Esophagus squamous epithelium (tissue), 5 donors: ENCODE data around the gene UGT2A3. TPM values are rescaled to one million over a fixed set of nuclear protein-coding genes. Genes with fewer than 3 reads are reported as not detected.
"Not testable (repeated sequence)": the region's sequence is repeated elsewhere in the genome, so short reads cannot be mapped to it uniquely, and the experiment has no call there.

Experiments used
- DNase-seq: peaks from one replicate; lab custom pipeline; 2025; lab: John Stamatoyannopoulos, UW
- H3K27ac ChIP-seq, 4 donors: fragments of 200-600 bp; sonication (generic); one replicate each; pipeline ENCODE4 v1.5.1; 2016 to 2019; ENCODE audit warnings: mild to moderate bottlenecking in 1 of 4
- H3K27me3 ChIP-seq, 4 donors: fragments of 200-600 bp; sonication (generic); 1 replicate in 3 of 4; 2 replicates in 1 of 4; pipeline versions ENCODE4 v1.5.1 to v1.6.0; 2017 to 2021; ENCODE audit warnings: antibody characterized with exemption in 1 of 4
- H3K36me3 ChIP-seq, 3 donors: fragments of 200-600 bp; sonication (generic); one replicate each; pipeline ENCODE4 v1.5.1; 2016 to 2019
- H3K4me1 ChIP-seq, 3 donors: fragments of 200-600 bp; sonication (generic); one replicate each; pipeline ENCODE4 v1.5.1; 2017 to 2019
- H3K4me3 ChIP-seq, 4 donors: fragments of 200-600 bp; sonication (generic); 1 replicate in 3 of 4; 2 replicates in 1 of 4; pipeline ENCODE4 v1.5.1; 2016 to 2019; ENCODE audit warnings: mild to moderate bottlenecking in 2 of 4, moderate library complexity in 1 of 4
- H3K9me3 ChIP-seq, 3 donors: fragments of 200-600 bp; sonication (generic); one replicate each; pipeline ENCODE4 v1.5.1; 2016 to 2019
- CTCF ChIP-seq, 6 experiments: fragments of 450-650 bp in 4 of 6; fragments of 200-600 bp in 2 of 6; sonication (generic) in 2 of 6; IDR thresholded peaks; one replicate each; pipeline ENCODE4 v1.5.1; 2016 to 2019; ENCODE audit warnings: antibody characterized with exemption in 6 of 6, mild to moderate bottlenecking in 4 of 6, moderate library complexity in 4 of 6
- POLR2A ChIP-seq, 4 donors: fragments of 450-650 bp; IDR thresholded peaks; one replicate each; pipeline ENCODE4 v1.6.1; 2017; ENCODE audit warnings: antibody characterized with exemption in 4 of 4, mild to moderate bottlenecking in 4 of 4, moderate library complexity in 3 of 4
- WGBS, 2 donors: methylation state at CpG; one replicate each; pipeline ENCODE4 v1.1.5; 2018; 5-methylcytosine and 5-hydroxymethylcytosine counted together
- intact Hi-C: fragments of 100-400 bp; cut with DNase I; formaldehyde crosslinking; loops from one replicate; pipeline ENCODE4 v1.15.0; 2022
- total RNA-seq, 4 donors: library from RNA; depleted of rRNA; stranded (reverse); fragments of >200 nt; gene quantifications; one replicate each; pipeline ENCODE4 v1.1.0, GENCODE V29; 2016
- donor health status: DM: yes; HTN: yes; CAD: no.

UGT2A3 gene
- total RNA-seq, 4 donors from 2014 or later, result not detected

GRCh38 chr4:68948044-68948743 is 3.4 kb downstream of the UGT2A3 start:
- no peak for TF ChIP-seq CTCF (IDR thresholded peaks at IDR 0.05)
- TF ChIP-seq POLR2A (IDR thresholded peaks at IDR 0.05), result no peak
- no peaks in the 10 kb centered on the region for H3K9me3 ChIP-seq
- DNase-seq, result no peak
- 88 to 89% methylated on average over 2 of the region's 2 CpGs for WGBS, 2 donors
- no peak overlapping the region for H3K27ac ChIP-seq
- intact Hi-C loops, result no loop called here
- H3K4me3 ChIP-seq, result no peak overlapping the region
- H3K36me3 ChIP-seq, result no peaks in the 10 kb centered on the region
- no peaks in the 10 kb centered on the region for H3K27me3 ChIP-seq
- no peaks in the 10 kb centered on the region for H3K4me1 ChIP-seq

GRCh38 chr4:68929076-68929737 is 22.4 kb downstream of the UGT2A3 start:
- no peaks in the 10 kb centered on the region for H3K27me3 ChIP-seq
- H3K4me1 ChIP-seq, result no peaks in the 10 kb centered on the region
- H3K4me3 ChIP-seq, result no peak overlapping the region
- H3K27ac ChIP-seq, result no peak overlapping the region
- no peak for TF ChIP-seq POLR2A (IDR thresholded peaks at IDR 0.05)
- TF ChIP-seq CTCF (IDR thresholded peaks at IDR 0.05), result no peak
- no peaks in the 10 kb centered on the region for H3K36me3 ChIP-seq
- intact Hi-C loops, result no loop called here
- H3K9me3 ChIP-seq, result no peaks in the 10 kb centered on the region
- no peak for DNase-seq
- 58 to 72% methylated on average over 3 of the region's 3 CpGs for WGBS, 2 donors

- 59 to 78% methylated on average over 3 of the region's 3 CpGs for WGBS, 2 donors
- H3K27ac ChIP-seq, result no peak overlapping the region
- TF ChIP-seq CTCF (IDR thresholded peaks at IDR 0.05), result no peak
- TF ChIP-seq POLR2A (IDR thresholded peaks at IDR 0.05), result no peak
Measured at GRCh38 chr4:68927165-68927564, 24.4 kb downstream of the UGT2A3 start.

GRCh38 chr4:68922202-68922601 is 29.4 kb downstream of the UGT2A3 start:
- H3K27me3 ChIP-seq, H3K4me3 ChIP-seq, H3K9me3 ChIP-seq, H3K36me3 ChIP-seq, H3K4me1 ChIP-seq, intact Hi-C loops, DNase-seq, H3K27ac ChIP-seq: not testable (repeated sequence)
- 52 to 66% methylated on average over 5 of the region's 5 CpGs for WGBS, 2 donors

More at GRCh38 chr4:68927165-68927564, 24.4 kb downstream of the UGT2A3 start:
- intact Hi-C loops, result no loop called here
- H3K36me3 ChIP-seq, result no peaks in the 10 kb centered on the region
- no peaks in the 10 kb centered on the region for H3K9me3 ChIP-seq
- no peaks in the 10 kb centered on the region for H3K27me3 ChIP-seq
- no peak overlapping the region for H3K4me3 ChIP-seq
- no peak for DNase-seq
- no peaks in the 10 kb centered on the region for H3K4me1 ChIP-seq

DNA sequence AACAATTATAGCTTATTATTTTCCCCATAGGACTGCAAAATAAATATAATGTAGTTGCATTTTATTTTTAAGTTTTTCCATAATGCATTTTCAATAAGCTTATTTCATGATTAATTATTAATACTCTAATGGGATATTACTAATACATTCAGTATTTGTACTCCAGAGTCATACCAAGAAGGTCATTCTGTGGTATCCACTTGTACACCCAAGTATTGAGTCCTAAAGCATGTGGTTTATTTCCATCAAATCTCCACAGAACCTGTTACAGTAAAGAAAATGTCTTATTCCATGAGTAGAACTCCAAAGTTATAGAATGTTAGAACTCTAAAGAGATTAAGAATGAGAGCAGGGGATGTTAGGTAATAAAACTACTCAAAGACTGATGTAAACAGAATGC is 30.6 kb downstream of the UGT2A3 start:
- H3K27me3 ChIP-seq, result no peaks in the 10 kb centered on the region
- H3K27ac ChIP-seq, result no peak overlapping the region
- H3K36me3 ChIP-seq, result no peaks in the 10 kb centered on the region
- DNase-seq, result no peak
- H3K4me3 ChIP-seq, result no peak overlapping the region
- no peaks in the 10 kb centered on the region for H3K9me3 ChIP-seq
- no peak for TF ChIP-seq POLR2A (IDR thresholded peaks at IDR 0.05)
- H3K4me1 ChIP-seq, result no peaks in the 10 kb centered on the region
- intact Hi-C loops, result no loop called here

DNA sequence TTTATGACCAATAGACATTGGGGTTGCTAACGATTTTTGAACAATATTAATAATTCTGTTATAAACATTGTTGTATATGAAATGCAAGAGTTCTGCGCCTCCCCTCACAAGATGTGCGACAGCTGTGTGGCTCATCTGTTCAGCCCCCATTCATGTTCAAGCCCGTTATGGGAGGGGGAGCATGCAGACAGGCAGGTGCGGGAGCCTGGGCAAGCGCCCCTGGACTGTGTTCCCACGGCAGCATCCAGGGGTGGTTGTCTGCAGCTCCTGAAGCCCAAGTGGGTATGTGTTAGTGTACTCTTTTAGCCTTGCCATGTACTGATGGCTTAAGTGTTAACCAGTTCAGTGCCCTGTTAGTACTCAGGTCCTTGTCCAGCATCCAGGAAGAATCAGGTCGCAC is 34.6 kb downstream of the UGT2A3 start:
- H3K4me3 ChIP-seq, result no peak overlapping the region
- no peak for TF ChIP-seq CTCF (IDR thresholded peaks at IDR 0.05)
- no peak for DNase-seq
- H3K9me3 ChIP-seq, result no peaks in the 10 kb centered on the region
- H3K36me3 ChIP-seq, result no peaks in the 10 kb centered on the region
- no peaks in the 10 kb centered on the region for H3K4me1 ChIP-seq
- WGBS, 2 donors, result 84 to 87% methylated on average over 4 to 5 of the region's 8 CpGs
- no peak overlapping the region for H3K27ac ChIP-seq
- intact Hi-C loops, result no loop called here
- H3K27me3 ChIP-seq, result no peaks in the 10 kb centered on the region
